A673 (cell line): ENCODE results near the gene GIMAP8.

Experiments
- CTCF ChIP-seq: fragments of 300-800, 200-600 bp; sonication (generic); conservative IDR thresholded peaks from 2 replicates; pipeline ENCODE4 v1.5.1; 2017; ENCODE audit warnings: low read depth, mild to moderate bottlenecking, antibody characterized with exemption, low read length, moderate library complexity, mixed read lengths
- EZH2 ChIP-seq: fragments of 200-600 bp; sonication (generic); IDR thresholded peaks from 2 replicates; pipeline ENCODE4 v1.6.1; 2017; ENCODE audit warnings: borderline replicate concordance, low read depth, mild to moderate bottlenecking, mixed read lengths, antibody characterized with exemption, low read length; ENCODE audit not compliant: poor library complexity, severe bottlenecking

- TF ChIP-seq CTCF (no peak), EZH2 (no peak)
Measured at GRCh38 chr7:150420242-150420641, 30.2 kb upstream of the GIMAP8 start.
